ENCODE results near the gene ZRANB1.
"Not testable (repeated sequence)": the region's sequence is repeated elsewhere in the genome, so short reads cannot be mapped to it uniquely, and the experiment has no call there.

ZRANB1 gene

DNA sequence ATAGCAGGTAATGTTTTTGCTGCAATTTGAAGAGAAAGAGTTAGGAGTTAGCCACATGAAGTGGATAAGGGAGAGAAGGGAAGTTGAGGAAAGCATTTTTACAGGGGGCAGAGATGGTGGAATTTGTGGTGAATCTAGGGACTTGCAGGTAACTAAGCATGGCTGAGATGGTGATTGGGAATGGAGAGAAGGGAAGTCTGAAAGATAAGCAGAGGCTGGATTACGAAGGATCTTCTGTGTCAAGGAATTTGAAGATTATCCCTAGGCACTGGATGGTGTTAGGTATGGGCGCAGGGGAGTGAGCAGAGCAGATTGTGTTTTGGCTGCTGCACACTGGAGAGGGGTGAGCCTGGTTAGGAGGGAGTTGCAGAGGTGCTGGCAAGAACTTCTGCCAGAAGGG lies 25.3 kb downstream of the ZRANB1 start:
- no peak for DNase-seq

DNA sequence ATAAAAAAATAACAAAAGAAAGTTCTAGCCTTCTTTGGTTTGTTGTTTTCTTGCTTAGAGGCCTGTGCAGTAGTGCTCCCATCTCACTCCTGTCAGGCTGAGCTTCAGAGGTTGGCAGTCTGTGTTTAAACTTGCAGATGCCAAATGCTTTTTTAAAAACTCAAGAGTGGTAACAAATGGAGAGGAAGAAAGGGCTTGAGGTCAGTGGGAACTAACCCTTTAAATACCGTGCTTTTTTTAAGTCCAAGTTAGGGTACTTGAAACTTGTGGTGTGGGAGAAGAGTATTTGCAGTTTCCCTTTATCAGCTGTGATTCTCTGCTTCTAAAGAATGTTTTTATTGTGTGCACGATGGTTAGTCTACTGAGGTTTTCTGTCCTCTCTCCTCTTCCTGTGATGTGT lies 29.4 kb downstream of the ZRANB1 start:
- DNase-seq, result no peak

DNA sequence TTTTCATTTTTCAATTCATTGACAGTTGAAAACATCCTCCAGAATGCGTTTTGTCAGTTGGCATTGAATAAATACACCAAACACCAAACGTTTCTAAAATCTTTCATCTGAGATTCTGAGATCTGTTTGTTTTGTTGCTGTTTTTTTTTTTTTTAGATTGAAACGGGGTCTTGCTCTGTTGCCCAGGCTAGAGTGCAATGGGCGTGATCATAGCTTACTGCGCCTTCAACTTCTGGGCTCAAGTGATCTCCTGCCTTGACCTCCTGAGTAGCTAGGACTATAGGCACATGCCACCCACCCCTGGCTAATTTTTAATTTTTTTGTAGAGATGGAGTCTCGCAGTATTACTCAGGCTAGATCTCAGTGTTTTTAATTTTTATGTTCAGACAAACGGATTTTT lies 30.7 kb downstream of the ZRANB1 start:
- no peak for DNase-seq

DNA sequence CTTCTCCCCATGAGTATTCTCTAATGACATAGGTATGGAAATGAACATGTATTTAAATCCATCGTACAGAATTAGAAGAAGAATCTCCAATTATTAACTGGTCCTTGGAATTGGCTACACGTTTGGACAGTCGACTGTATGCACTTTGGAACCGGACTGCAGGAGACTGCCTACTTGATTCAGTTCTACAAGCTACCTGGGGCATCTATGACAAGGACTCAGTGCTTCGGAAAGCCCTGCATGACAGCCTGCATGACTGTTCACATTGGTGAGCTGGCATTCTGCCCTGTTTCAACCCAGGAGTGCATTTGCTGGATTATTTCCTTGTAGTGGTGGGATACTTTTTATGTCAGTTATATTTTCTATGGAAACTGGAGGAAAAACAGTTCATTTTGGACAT lies 32.2 kb downstream of the ZRANB1 start:
- DNase-seq, result no peak

DNA sequence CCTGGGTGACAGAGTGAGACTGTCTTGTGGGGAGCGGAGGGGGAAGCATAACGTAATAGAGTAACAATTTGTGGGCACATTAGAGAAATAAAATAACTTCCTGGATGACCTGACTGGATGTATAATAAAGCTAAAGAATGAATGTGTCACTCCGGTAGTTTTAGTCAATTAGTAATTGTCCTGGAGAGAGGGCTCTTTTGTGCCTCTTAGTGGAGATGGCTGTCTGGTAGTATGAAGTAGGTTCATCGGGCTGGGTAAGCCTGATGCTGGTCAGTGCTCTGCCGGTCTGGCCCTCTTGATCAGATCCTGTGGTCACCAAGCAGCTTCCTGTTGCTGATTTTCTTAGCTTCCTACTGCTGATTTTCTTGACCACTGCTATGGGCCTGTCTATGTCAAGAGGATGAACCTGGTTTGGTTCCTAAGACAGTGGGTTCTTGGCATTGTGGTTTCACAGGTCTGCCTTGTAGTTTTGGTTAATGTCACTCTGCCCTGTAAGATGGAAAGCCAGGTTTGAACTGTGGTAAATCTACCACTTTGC lies 34.1 kb downstream of the ZRANB1 start:
- no peak for DNase-seq

DNA sequence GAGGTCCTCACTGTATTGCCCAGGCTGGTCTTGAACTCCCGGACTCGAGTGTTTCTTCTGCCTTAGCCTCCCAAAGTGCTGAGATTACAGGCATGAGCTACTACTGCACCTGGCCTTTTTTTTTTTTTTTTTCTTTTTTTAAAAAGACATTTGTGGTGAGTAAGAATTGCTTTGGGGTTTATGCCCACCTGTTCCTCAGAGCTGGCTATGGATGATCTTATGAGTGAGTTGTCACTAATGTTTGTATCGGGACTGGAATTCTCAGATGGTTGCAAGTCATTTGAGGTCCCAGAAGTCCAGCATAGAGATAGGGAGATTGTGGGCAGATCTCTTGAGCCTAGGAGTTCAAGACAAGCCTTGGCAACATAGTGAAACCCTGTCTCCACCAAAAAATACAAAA lies 35.2 kb downstream of the ZRANB1 start:
- DNase-seq, result no peak

DNA sequence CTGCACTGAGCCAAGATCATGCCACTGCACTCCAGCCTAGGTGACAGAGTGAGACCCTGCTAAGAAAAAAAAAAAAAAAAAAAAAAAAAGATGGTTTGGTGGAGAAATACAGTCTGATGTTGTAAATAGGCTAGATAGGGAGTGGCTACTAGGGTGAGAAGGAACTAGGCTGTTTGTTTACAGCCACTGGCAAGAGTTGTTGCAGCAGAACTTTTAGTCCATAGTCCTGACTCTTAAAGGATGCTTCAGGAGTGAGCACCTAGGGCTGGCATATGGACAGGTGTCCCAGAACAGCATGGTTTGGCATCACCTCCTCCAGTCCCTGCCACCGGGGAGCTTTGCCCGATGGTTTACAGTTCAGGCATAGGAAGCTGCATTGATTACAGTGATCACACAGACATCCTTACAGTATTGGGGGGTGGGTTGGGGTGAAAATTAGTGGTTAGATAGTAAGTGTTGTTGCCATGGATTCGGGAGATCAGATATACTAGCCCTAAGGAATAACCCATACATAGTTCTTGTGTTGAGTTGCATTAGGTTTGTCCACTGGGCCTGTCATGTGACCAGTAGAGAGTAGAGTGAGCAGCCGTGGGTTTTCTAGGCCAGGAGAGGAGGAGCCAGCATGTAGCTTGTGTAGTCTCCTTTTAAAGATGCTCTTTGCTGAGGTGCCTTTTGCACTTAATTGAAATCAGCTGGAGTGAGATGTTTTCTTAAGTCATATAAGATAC lies 35.9 kb downstream of the ZRANB1 start:
- no peak for DNase-seq

DNA sequence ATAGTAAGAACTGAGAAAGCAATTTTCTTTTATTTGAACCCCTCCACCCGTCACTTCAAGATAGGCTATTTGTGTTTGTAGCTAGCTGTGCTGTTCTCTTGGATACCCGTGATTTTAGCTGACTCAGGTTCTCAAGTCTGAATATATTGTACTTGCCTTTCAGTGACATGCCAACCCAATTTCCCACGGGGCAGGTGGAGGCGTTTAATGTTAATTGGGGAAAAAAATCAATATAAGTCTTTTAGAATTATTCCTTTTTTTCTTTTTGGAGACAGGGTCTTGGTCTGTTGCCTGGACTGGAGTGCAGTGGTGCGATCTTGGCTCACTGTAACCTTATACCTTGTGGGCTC lies 36.4 kb downstream of the ZRANB1 start:
- no peak for DNase-seq

DNA sequence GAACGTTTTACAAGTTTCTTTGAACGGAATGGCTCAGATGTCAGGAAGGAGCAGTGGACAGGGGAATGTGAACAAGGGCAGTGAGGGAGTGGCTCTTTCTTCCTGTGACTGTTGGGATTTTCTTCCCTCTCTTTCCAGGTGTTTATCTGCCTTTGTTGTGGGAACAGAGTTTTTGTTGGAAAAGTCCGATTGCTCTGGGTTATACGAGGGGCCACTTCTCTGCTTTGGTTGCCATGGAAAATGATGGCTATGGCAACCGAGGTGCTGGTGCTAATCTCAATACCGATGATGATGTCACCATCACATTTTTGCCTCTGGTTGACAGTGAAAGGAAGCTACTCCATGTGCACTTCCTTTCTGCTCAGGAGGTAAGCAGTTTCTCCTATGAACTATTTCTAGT lies 41.4 kb downstream of the ZRANB1 start:
- DNase-seq, result no peak

DNA sequence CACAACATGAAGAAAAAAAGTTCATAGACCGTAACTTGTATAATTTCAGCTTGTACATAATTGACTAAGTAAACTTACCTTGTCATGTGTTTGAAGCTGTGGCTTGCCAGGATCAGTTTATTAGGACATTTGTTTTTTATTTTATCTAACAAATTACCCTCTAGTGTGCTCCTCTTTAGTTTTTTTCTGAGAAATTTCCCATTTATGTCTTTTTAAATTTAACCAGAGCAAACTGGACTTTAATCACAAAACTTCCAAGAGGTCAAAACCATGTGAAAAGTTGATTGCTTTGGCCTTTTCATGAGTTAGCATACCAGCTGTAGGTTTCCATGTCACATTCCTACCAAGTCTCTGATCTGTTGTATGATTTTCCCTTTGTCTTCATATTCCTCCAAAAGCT lies 42.5 kb downstream of the ZRANB1 start:
- DNase-seq, result no peak

DNA sequence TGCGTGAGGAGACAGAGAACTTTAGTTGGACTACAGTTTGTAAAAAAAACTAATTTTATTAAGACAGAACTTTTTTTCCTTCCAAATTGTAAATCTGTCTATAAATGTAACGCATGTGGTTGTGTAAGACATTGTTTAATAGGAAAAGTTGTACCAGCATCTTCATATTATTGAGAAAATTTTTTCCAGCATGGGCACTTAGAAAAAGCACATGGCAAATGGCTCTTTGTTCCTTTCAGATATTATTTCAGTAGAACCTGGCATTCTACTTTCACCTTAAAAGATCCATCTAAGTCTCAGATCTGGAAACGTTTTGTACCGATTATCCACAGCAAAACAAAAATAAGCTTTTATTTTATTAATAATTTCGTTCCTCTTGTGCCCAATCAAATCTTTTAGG lies 43.2 kb downstream of the ZRANB1 start:
- no peak for DNase-seq

DNA sequence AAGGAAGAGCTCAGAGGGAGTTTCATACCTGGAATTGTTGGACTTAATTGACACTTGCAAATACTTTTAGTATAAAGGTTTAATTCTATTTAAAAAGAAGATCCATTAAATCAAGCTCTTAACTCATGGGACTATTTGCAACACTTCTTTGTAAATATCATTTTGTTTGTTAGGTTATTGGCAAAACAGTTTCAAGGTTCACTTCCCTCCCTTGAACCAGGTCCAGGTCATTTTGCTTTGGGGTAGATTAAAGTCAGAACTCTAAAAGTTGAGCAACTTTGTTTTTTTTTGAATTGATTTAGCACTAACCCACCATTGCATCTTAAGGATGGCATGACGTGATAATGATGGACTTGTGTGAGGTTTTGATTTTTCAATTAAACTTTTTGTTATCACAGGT lies 45.9 kb downstream of the ZRANB1 start:
- DNase-seq, result no peak

DNA sequence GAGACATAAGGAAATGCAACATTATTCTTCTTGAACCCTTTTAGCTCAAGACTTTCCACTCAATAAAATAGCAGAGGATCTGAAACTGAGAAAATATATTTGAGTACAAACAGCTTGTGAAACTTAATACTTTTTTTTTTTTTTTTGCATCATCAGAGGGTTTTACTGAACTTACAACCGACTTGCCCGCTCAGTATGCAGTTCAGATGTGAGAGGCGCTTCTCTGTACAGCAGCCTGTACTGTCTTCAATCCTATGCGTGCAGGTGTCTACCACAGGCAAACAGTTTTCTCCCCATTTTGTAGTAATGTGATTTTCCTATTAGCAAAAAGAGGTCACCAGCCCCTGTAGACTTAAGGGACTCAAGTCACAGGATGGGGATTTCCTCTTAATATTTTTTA lies 46.8 kb downstream of the ZRANB1 start:
- not testable (repeated sequence) for DNase-seq

DNA sequence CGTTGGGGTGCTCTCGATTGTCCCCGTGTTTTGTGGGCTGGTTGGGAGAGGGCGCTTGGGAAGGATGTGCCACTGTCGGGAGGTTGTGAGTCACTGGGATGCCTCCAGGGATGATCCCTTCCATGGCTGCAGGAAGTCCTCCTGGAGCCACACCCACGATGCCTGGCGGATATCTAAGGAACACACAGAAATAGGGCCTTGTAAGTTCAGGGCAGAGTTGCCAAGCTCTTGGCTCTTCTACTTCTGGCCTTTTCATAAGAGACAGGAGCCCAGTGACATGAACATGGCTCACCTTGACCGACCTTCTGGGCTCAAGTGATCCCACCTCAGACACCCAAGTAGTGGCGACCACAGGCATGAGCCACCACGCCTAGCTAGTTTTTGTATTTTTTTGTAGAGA lies 47.6 kb downstream of the ZRANB1 start:
- no peak for DNase-seq

DNA sequence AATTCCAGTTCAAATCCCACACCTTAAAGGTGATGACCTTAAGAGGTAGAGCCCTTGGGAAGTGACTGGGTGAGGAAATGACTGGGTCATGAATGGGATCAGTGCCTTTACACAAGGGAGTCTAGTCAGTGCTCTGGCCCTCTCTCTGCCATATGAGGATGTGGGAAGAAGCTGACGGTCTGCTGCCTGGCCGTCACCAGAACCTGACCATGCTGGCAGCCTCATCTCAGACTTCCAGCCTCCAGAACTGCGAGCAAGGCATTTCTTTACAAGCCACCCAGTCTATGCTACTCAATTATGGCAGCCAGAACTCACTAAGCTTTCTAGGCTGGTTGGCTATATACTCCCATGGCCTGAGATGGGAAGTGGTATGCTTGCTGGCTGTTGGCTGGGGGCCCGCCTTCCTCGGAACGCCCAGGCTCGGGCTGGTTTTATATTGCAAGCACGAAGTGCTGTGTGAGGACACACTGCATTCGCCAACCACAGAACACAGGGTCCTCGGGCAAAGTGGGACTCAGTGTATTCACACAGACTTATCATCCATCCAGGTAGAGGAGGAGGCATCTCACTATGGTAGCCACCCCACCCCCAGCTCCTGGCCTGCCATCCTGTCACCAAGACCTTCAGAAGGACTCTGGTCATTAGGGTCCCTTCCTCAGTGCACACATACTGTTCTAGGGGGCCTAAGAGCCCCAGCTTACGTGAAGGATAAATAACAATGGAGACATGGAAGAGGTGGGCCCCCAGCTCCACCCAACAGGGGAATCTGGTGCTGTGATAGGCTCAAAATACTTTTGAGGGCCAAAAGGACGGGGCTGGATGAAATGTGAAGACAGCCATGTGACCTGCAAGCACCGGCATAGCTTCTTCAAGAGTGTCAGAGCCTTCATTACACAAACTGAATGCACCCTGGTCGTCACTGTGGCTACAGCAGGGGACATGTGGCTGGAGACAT lies 49.0 kb downstream of the ZRANB1 start:
- peak; percentile 14 for DNase-seq

DNA sequence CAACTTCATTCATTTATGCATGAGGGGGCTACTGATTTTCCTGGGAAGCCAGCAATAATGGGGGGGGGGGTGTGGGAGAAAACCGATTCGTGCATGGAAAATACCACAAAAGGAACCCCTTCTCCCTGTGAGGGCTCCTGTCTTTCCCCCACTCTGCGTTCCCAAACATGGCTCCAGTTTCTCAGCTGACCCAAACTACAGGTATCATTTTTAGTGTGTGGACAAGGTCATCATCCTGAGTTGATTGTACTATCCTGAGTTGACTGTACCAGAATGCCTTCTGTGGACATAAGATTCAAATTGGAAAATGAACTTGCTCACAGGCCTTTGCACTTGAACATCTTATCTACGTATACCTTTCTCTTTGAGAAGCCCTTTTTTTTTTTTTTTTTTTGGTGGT lies 49.9 kb downstream of the ZRANB1 start:
- DNase-seq, result no peak

DNA sequence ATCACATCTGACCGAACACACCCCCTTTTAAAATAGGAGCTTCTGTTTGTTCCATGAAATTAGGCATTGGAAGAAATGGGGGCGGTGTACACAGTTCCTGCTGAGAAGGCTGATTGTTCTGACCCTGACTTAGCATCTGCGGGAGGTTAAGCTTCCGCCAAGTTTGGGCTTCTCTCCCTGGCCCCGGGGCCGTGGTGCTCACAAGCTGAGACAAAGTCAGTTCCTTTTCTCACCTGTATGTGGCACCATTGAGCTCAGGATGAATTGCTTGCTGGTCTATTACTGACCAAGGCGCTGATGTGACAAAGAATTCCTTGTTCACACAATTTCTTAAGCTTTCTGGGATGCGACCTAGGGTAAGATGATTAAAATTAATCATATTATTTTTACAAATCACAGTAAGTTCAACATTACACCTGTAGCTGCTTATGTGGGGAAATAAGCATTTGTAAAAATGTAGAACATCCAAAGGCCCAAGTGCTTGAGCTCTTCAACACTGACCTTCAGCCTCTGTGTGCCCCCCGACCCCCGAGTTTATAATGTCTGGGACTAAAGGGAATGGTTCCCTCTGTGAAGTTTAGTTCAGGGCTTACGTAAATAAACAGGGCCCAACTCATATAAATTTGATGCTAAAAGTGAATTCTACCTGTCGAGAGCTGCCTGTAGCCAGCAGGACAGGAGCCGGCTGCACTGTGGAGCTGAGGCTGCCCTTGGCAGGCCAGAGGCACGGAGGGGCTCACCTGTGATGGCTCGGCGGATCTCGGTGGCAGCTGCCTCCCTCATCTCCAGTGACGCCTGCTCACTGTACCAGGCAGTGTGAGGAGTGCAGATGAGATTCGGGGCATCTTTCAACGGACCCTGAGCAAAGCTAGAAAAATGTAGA lies 50.8 kb downstream of the ZRANB1 start:
- DNase-seq, result peak; percentile 52

DNA sequence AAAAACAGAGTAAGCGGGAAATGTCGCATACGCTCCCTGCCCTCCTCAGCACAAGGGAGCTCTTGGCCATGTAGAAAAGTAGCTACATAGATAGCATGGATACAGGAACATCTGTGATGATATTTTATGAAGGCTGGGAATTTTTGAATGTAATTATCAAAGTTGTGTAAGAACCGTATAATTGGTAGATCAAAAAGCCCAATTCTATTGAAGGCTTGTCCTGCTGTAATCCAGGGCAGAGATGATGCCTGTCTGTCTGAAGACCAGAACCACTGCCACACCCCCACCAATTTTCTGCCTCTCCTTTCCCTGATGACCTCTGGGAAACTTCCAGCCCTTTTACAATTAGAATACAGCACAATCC lies 51.4 kb downstream of the ZRANB1 start:
- no peak for DNase-seq

DNA sequence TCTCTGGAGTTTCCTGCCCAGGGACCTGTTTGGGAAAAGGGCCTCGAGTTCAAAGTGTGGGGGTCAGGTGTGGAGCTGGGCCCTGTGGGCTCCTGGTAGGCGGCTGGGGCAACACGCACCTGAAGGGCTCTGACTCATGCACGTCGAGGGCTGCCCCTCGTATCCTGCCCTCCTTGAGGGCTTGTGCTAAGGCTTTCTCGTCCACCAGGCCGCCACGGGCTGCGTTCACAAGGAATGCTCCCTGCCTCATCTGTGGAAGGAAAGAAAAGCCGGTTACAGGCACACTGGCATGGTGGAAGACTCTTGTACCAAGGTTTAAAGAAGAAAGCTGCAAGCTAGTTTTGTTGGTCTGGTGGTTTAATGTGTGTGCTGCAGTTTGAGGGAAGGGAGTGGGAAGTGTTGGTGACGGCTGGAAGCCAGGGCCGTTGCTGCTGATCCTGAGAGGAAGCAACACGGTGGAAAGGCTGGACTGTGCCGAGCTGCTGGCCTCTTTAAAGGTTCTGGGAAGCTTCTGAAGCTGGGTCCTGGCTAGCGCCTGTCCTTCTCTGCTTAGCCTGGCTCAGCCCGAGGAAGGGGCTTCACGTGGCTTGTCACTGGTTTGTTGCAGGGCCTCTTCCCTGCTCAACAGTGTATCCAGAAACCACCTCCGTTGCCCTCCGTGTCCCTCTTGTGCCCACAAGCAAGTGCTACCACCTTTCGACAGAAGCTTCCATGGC lies 52.0 kb downstream of the ZRANB1 start:
- DNase-seq, result peak; percentile 16

DNA sequence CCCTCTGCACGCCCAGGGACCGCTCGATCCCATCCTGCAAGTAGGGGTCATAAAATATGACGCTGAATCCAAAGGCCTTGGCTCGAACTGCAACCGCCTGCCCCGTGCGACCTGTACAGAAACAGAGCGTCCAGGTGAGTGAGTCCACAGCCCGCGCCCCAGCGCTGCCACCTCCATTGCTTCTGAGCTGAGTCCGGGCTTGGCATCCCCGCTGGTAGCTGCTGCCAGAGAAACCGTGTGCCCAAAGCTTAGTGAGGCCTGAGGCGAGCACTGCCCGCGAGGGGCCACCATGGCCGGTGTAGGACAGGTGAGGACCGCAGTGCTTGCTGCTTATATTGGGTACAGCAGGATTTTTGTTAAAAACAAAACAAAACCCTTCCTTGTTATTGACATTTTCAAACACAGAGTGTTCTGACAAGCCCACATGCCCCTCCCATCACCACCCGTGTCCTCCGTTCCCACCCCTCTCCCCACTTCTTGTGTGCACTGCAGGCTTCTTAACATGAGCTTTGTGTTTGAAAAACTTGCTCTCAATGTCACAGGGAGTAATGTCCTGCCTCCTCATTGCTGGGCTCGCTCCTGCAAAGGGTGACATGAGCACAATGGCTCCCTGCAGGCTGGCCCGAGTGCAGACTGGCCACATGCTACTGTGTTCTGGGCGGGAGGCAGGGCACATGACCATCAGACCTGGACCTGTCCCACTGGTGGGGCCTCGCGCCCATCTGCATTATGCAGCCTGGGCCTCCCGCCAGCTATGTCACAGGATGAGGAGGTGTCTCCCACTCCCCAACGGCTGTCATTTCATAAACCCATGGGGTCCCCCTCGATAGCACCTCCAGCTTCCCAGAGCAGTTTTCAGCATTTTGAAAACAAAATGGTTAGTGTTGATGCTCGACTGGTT lies 52.9 kb downstream of the ZRANB1 start:
- DNase-seq, result peak; percentile 18

DNA sequence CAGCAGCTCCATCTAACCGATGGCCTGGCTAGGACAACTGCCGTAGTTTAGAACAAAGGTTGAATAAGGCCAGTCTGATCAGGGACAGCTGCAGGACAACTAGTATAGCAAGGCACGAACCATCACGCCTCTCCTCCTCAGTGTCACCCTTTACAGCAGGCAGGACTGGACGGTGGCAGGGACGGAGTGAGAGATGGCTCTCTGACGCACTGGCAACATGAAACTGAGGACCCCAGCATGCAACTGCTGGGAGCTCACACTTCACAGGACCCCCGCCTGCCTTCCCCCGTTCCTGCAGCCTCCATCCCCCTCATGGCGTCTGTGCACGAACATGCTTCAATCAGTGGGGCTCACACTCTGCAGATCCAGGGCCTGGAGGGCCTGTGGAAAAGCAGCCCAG lies 53.7 kb downstream of the ZRANB1 start:
- DNase-seq, result peak; percentile 5

Measured in stimulated activated CD8-positive, alpha-beta memory T cell treated with anti-CD3 and anti-CD28 coated beads, Interleukin-4, amount 100 ng/mL, for 48 hours (primary cell).